ENCODE measurements around the gene SLIT3.

Gene SLIT3

GRCh38 chr5:169185626-169186025 lies 115.3 kb downstream of the SLIT3 start:
- Histone ChIP-seq H3K4me2 (no peak overlapping the region), H4K20me1 (ENCODE audit: insufficient read depth) (no peaks in the 10 kb centered on the region), H3K4me3 (IDR thresholded peaks at IDR 0.05; ENCODE audit: insufficient read depth, low read depth, low read length) (no peak overlapping the region), H3K79me2 (ENCODE audit: insufficient read depth, low read depth) (no peaks in the 10 kb centered on the region), H3K9ac (no peak overlapping the region), H3K36me3 (ENCODE audit: insufficient read depth) (no peaks in the 10 kb centered on the region), H3K27me3 (ENCODE audit: insufficient read depth, low read depth) (no peaks in the 10 kb centered on the region), H2AFZ (ENCODE audit: low read depth) (no peak overlapping the region), H3K27ac (no peak overlapping the region), H3K4me1 (ENCODE audit: low read depth, poor library complexity, severe bottlenecking) (peaks cover 13% of the 10 kb centered on the region)
- TF ChIP-seq, protein P1, sequence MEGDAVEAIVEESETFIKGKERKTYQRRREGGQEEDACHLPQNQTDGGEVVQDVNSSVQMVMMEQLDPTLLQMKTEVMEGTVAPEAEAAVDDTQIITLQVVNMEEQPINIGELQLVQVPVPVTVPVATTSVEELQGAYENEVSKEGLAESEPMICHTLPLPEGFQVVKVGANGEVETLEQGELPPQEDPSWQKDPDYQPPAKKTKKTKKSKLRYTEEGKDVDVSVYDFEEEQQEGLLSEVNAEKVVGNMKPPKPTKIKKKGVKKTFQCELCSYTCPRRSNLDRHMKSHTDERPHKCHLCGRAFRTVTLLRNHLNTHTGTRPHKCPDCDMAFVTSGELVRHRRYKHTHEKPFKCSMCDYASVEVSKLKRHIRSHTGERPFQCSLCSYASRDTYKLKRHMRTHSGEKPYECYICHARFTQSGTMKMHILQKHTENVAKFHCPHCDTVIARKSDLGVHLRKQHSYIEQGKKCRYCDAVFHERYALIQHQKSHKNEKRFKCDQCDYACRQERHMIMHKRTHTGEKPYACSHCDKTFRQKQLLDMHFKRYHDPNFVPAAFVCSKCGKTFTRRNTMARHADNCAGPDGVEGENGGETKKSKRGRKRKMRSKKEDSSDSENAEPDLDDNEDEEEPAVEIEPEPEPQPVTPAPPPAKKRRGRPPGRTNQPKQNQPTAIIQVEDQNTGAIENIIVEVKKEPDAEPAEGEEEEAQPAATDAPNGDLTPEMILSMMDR (conservative IDR thresholded peaks at IDR 0.05; ENCODE audit: low read depth, low read length), result no peak

GRCh38 chr5:169183576-169183975 lies 117.4 kb downstream of the SLIT3 start:
- no peak overlapping the region for H3K9ac ChIP-seq
- H3K4me1 ChIP-seq (ENCODE audit: low read depth, poor library complexity, severe bottlenecking), result peaks cover 13% of the 10 kb centered on the region
- TF ChIP-seq, protein P1 (conservative IDR thresholded peaks at IDR 0.05; ENCODE audit: low read depth, low read length), result no peak
- no peak overlapping the region for H3K4me2 ChIP-seq
- H3K27ac ChIP-seq, result no peak overlapping the region
- no peaks in the 10 kb centered on the region for H3K36me3 ChIP-seq (ENCODE audit: insufficient read depth)
- no peaks in the 10 kb centered on the region for H3K27me3 ChIP-seq (ENCODE audit: insufficient read depth, low read depth)
- no peak overlapping the region for H3K4me3 ChIP-seq (IDR thresholded peaks at IDR 0.05; ENCODE audit: insufficient read depth, low read depth, low read length)
- no peak overlapping the region for H2AFZ ChIP-seq (ENCODE audit: low read depth)
- H4K20me1 ChIP-seq (ENCODE audit: insufficient read depth), result no peaks in the 10 kb centered on the region
- H3K79me2 ChIP-seq (ENCODE audit: insufficient read depth, low read depth), result no peaks in the 10 kb centered on the region

DNA sequence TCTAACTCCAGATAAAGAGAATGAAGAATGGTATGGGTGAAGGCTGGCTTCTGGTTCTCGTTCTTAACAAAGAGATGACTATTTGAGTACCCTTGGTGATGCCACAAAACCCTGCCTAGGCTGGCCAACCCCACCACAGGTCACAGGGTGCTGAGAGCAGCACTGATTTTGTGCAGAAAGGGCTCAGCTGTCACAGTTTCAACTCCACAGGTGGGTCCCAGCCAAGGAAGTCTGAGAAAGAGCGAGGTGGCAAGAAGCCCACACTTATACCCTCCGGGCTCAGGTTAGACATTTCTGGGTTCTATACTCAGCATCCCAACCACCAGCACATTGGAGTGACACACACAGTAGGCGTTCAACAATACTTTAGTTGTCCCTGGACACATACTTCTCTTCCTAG lies 118.1 kb downstream of the SLIT3 start:
- no peak overlapping the region for H3K27ac ChIP-seq
- no peaks in the 10 kb centered on the region for H3K27me3 ChIP-seq (ENCODE audit: insufficient read depth, low read depth)
- H3K4me1 ChIP-seq (ENCODE audit: low read depth, poor library complexity, severe bottlenecking), result peaks cover 13% of the 10 kb centered on the region
- H3K9ac ChIP-seq, result no peak overlapping the region
- H4K20me1 ChIP-seq (ENCODE audit: insufficient read depth), result no peaks in the 10 kb centered on the region
- no peaks in the 10 kb centered on the region for H3K36me3 ChIP-seq (ENCODE audit: insufficient read depth)
- H3K4me3 ChIP-seq (IDR thresholded peaks at IDR 0.05; ENCODE audit: insufficient read depth, low read depth, low read length), result no peak overlapping the region
- no peak overlapping the region for H2AFZ ChIP-seq (ENCODE audit: low read depth)
- TF ChIP-seq, protein P1 (conservative IDR thresholded peaks at IDR 0.05; ENCODE audit: low read depth, low read length), result no peak
- H3K79me2 ChIP-seq (ENCODE audit: insufficient read depth, low read depth), result no peaks in the 10 kb centered on the region
- no peak overlapping the region for H3K4me2 ChIP-seq

- peaks cover 13% of the 10 kb centered on the region for H3K4me1 ChIP-seq (ENCODE audit: low read depth, poor library complexity, severe bottlenecking)
- H3K4me3 ChIP-seq (IDR thresholded peaks at IDR 0.05; ENCODE audit: insufficient read depth, low read depth, low read length), result no peak overlapping the region
- H4K20me1 ChIP-seq (ENCODE audit: insufficient read depth), result no peaks in the 10 kb centered on the region
- no peak overlapping the region for H3K27ac ChIP-seq
- TF ChIP-seq, protein P1 (conservative IDR thresholded peaks at IDR 0.05; ENCODE audit: low read depth, low read length), result no peak
- H3K9ac ChIP-seq, result no peak overlapping the region
- H2AFZ ChIP-seq (ENCODE audit: low read depth), result no peak overlapping the region
- no peaks in the 10 kb centered on the region for H3K36me3 ChIP-seq (ENCODE audit: insufficient read depth)
- no peaks in the 10 kb centered on the region for H3K79me2 ChIP-seq (ENCODE audit: insufficient read depth, low read depth)
- H3K4me2 ChIP-seq, result no peak overlapping the region
- no peaks in the 10 kb centered on the region for H3K27me3 ChIP-seq (ENCODE audit: insufficient read depth, low read depth)
Measured at GRCh38 chr5:169181814-169182213, 119.1 kb downstream of the SLIT3 start.
